Measurements from ENCODE around the gene CDC42BPA.
"Not testable (repeated sequence)": the region's sequence is repeated elsewhere in the genome, so short reads cannot be mapped to it uniquely, and the experiment has no call there.

CDC42BPA gene

GRCh38 chr1:226956942-226957713 lies 361.2 kb downstream of the CDC42BPA start:
- Histone ChIP-seq H3K79me2 (ENCODE audit: control insufficient read depth, insufficient read depth, low read length, poor library complexity) (no peaks in the 10 kb centered on the region), H3K4me2 (ENCODE audit: low read length) (no peak overlapping the region), H4K8ac (ENCODE audit: low read depth, low read length) (no peak overlapping the region), H2BK120ac (ENCODE audit: insufficient read depth, low read length, poor library complexity) (no peak overlapping the region), H3K27me3 (ENCODE audit: insufficient read depth, low read length) (no peaks in the 10 kb centered on the region), H3K79me1 (ENCODE audit: low read length) (no peaks in the 10 kb centered on the region), H2BK12ac (ENCODE audit: low read length) (no peak overlapping the region), H3K4ac (ENCODE audit: low read depth, low read length) (no peak overlapping the region), H4K12ac (ENCODE audit: low read depth, low read length) (no peak overlapping the region), H2AFZ (ENCODE audit: insufficient read depth, low read length, poor library complexity) (no peak overlapping the region), H2BK5ac (ENCODE audit: low read depth, low read length, poor library complexity) (no peak overlapping the region), H2AK5ac (ENCODE audit: low read length) (no peak overlapping the region), H3K14ac (ENCODE audit: low read length) (no peak overlapping the region), H3K9ac (ENCODE audit: low read length) (no peak overlapping the region), H4K91ac (ENCODE audit: low read depth, low read length) (no peak overlapping the region), H3K23ac (ENCODE audit: low read length) (no peak overlapping the region), H3K4me1 (ENCODE audit: control insufficient read depth in 1 of 2, insufficient read depth in 2 of 2, low read length in 2 of 2) (no peaks in the 10 kb centered on the region), H3K27ac (ENCODE audit: low read depth, low read length) (no peak overlapping the region), H3K4me3 (ENCODE audit: low read depth, low read length) (no peak overlapping the region), H3K36me3 (ENCODE audit: control insufficient read depth in 1 of 2, insufficient read depth in 2 of 2, low read length in 2 of 2) (no peaks in the 10 kb centered on the region), H3K18ac (ENCODE audit: low read length) (no peak overlapping the region), H3K9me3 (ENCODE audit: insufficient read depth, low read depth, low read length) (peaks cover 13% of the 10 kb centered on the region)
- no CpG with 5 or more reads among the region's 6 CpGs for WGBS (ENCODE audit: extremely low coverage, insufficient coverage, insufficient read length)
- DNase-seq, result no peak

- not testable (repeated sequence) for H3K36me3 ChIP-seq (ENCODE audit: control insufficient read depth in 1 of 2, insufficient read depth in 2 of 2, low read length in 2 of 2); H4K91ac ChIP-seq (ENCODE audit: low read depth, low read length); H3K79me2 ChIP-seq (ENCODE audit: control insufficient read depth, insufficient read depth, low read length, poor library complexity); H4K8ac ChIP-seq (ENCODE audit: low read depth, low read length); H3K9ac ChIP-seq (ENCODE audit: low read length); H3K14ac ChIP-seq (ENCODE audit: low read length); DNase-seq; H2BK120ac ChIP-seq (ENCODE audit: insufficient read depth, low read length, poor library complexity); H2AFZ ChIP-seq (ENCODE audit: insufficient read depth, low read length, poor library complexity); H3K4me2 ChIP-seq (ENCODE audit: low read length); H3K27me3 ChIP-seq (ENCODE audit: insufficient read depth, low read length); H3K4ac ChIP-seq (ENCODE audit: low read depth, low read length); H3K23ac ChIP-seq (ENCODE audit: low read length); H3K4me3 ChIP-seq (ENCODE audit: low read depth, low read length); H3K18ac ChIP-seq (ENCODE audit: low read length); H4K12ac ChIP-seq (ENCODE audit: low read depth, low read length); H2BK5ac ChIP-seq (ENCODE audit: low read depth, low read length, poor library complexity); H3K4me1 ChIP-seq (ENCODE audit: control insufficient read depth in 1 of 2, insufficient read depth in 2 of 2, low read length in 2 of 2); H3K27ac ChIP-seq (ENCODE audit: low read depth, low read length); H2AK5ac ChIP-seq (ENCODE audit: low read length); H2BK12ac ChIP-seq (ENCODE audit: low read length); H3K79me1 ChIP-seq (ENCODE audit: low read length)
- WGBS (ENCODE audit: extremely low coverage, insufficient coverage, insufficient read length), result no CpG with 5 or more reads among the region's 2 CpGs
- peaks cover 12% of the 10 kb centered on the region for H3K9me3 ChIP-seq (ENCODE audit: insufficient read depth, low read depth, low read length)
Measured at GRCh38 chr1:226955857-226956256, 362.4 kb downstream of the CDC42BPA start.

- H3K27me3 ChIP-seq (ENCODE audit: insufficient read depth, low read length), result no peaks in the 10 kb centered on the region
- H2BK5ac ChIP-seq (ENCODE audit: low read depth, low read length, poor library complexity), result no peak overlapping the region
- peaks cover 5% of the 10 kb centered on the region for H3K9me3 ChIP-seq (ENCODE audit: insufficient read depth, low read depth, low read length)
- no peaks in the 10 kb centered on the region for H3K79me2 ChIP-seq (ENCODE audit: control insufficient read depth, insufficient read depth, low read length, poor library complexity)
- no peak overlapping the region for H2BK120ac ChIP-seq (ENCODE audit: insufficient read depth, low read length, poor library complexity)
- no peak overlapping the region for H3K9ac ChIP-seq (ENCODE audit: low read length)
- H4K12ac ChIP-seq (ENCODE audit: low read depth, low read length), result no peak overlapping the region
- H3K27ac ChIP-seq (ENCODE audit: low read depth, low read length), result no peak overlapping the region
- H3K4me3 ChIP-seq (ENCODE audit: low read depth, low read length), result no peak overlapping the region
- H3K4ac ChIP-seq (ENCODE audit: low read depth, low read length), result no peak overlapping the region
- WGBS (ENCODE audit: extremely low coverage, insufficient coverage, insufficient read length), result no CpG with 5 or more reads among the region's 4 CpGs
- DNase-seq, result no peak
- H4K8ac ChIP-seq (ENCODE audit: low read depth, low read length), result no peak overlapping the region
- H3K23ac ChIP-seq (ENCODE audit: low read length), result no peak overlapping the region
- H2AFZ ChIP-seq (ENCODE audit: insufficient read depth, low read length, poor library complexity), result no peak overlapping the region
- H3K4me2 ChIP-seq (ENCODE audit: low read length), result no peak overlapping the region
- H3K14ac ChIP-seq (ENCODE audit: low read length), result no peak overlapping the region
- no peak overlapping the region for H3K18ac ChIP-seq (ENCODE audit: low read length)
- no peak overlapping the region for H2AK5ac ChIP-seq (ENCODE audit: low read length)
- H2BK12ac ChIP-seq (ENCODE audit: low read length), result no peak overlapping the region
- no peaks in the 10 kb centered on the region for H3K4me1 ChIP-seq (ENCODE audit: control insufficient read depth in 1 of 2, insufficient read depth in 2 of 2, low read length in 2 of 2)
- H3K36me3 ChIP-seq (ENCODE audit: control insufficient read depth in 1 of 2, insufficient read depth in 2 of 2, low read length in 2 of 2), result no peaks in the 10 kb centered on the region
- no peaks in the 10 kb centered on the region for H3K79me1 ChIP-seq (ENCODE audit: low read length)
- H4K91ac ChIP-seq (ENCODE audit: low read depth, low read length), result no peak overlapping the region
Measured at GRCh38 chr1:226954777-226955176, 363.5 kb downstream of the CDC42BPA start.

GRCh38 chr1:226954337-226954736 lies 364.0 kb downstream of the CDC42BPA start:
- no peak overlapping the region for H2AK5ac ChIP-seq (ENCODE audit: low read length)
- no peak overlapping the region for H2BK5ac ChIP-seq (ENCODE audit: low read depth, low read length, poor library complexity)
- no peak overlapping the region for H3K4me2 ChIP-seq (ENCODE audit: low read length)
- no peak overlapping the region for H3K4me3 ChIP-seq (ENCODE audit: low read depth, low read length)
- WGBS (ENCODE audit: extremely low coverage, insufficient coverage, insufficient read length), result no CpG with 5 or more reads among the region's 6 CpGs
- H2AFZ ChIP-seq (ENCODE audit: insufficient read depth, low read length, poor library complexity), result no peak overlapping the region
- H3K79me2 ChIP-seq (ENCODE audit: control insufficient read depth, insufficient read depth, low read length, poor library complexity), result no peaks in the 10 kb centered on the region
- no peak overlapping the region for H4K12ac ChIP-seq (ENCODE audit: low read depth, low read length)
- no peak overlapping the region for H3K14ac ChIP-seq (ENCODE audit: low read length)
- no peaks in the 10 kb centered on the region for H3K4me1 ChIP-seq (ENCODE audit: control insufficient read depth in 1 of 2, insufficient read depth in 2 of 2, low read length in 2 of 2)
- H3K23ac ChIP-seq (ENCODE audit: low read length), result no peak overlapping the region
- DNase-seq, result no peak
- H3K18ac ChIP-seq (ENCODE audit: low read length), result no peak overlapping the region
- H2BK120ac ChIP-seq (ENCODE audit: insufficient read depth, low read length, poor library complexity), result no peak overlapping the region
- H4K91ac ChIP-seq (ENCODE audit: low read depth, low read length), result no peak overlapping the region
- no peak overlapping the region for H2BK12ac ChIP-seq (ENCODE audit: low read length)
- H3K9ac ChIP-seq (ENCODE audit: low read length), result no peak overlapping the region
- no peaks in the 10 kb centered on the region for H3K36me3 ChIP-seq (ENCODE audit: control insufficient read depth in 1 of 2, insufficient read depth in 2 of 2, low read length in 2 of 2)
- H3K27me3 ChIP-seq (ENCODE audit: insufficient read depth, low read length), result no peaks in the 10 kb centered on the region
- no peak overlapping the region for H3K27ac ChIP-seq (ENCODE audit: low read depth, low read length)
- no peak overlapping the region for H3K4ac ChIP-seq (ENCODE audit: low read depth, low read length)
- H3K79me1 ChIP-seq (ENCODE audit: low read length), result no peaks in the 10 kb centered on the region
- H4K8ac ChIP-seq (ENCODE audit: low read depth, low read length), result no peak overlapping the region
- H3K9me3 ChIP-seq (ENCODE audit: insufficient read depth, low read depth, low read length), result peaks cover 5% of the 10 kb centered on the region
